Myocyte (in vitro differentiated cells): ENCODE measurements around the gene TJP3. TPM values are rescaled to one million over a fixed set of nuclear protein-coding genes. Genes with fewer than 3 reads are reported as not detected.
"Not testable (repeated sequence)": the region's sequence is repeated elsewhere in the genome, so short reads cannot be mapped to it uniquely, and the experiment has no call there.

ENCODE experiments used
- DNase-seq: peaks from one replicate; pipeline ENCODE4 v3.0.0-alpha.2; 2012; ENCODE audit warnings: low read depth
- total RNA-seq: library from RNA; depleted of rRNA; stranded (reverse); fragments of >200 nt; gene quantifications from 2 replicates; pipeline ENCODE4 v1.2.3, GENCODE V29; 2014

The TJP3 gene
- total RNA-seq, 1 donor from 2014 or later: not detected

- DNase-seq: no peak
Observed at GRCh38 chr19:3740431-3740830, 32.2 kb downstream of the TJP3 start.

- no peak for DNase-seq
Observed at GRCh38 chr19:3743486-3743885, 35.3 kb downstream of the TJP3 start.

GRCh38 chr19:3745363-3746045, 37.3 kb downstream of the TJP3 start:
- DNase-seq: no peak

- DNase-seq: no peak
Observed at GRCh38 chr19:3746371-3747056, 38.3 kb downstream of the TJP3 start.

GRCh38 chr19:3748965-3749364, 40.8 kb downstream of the TJP3 start:
- DNase-seq: no peak

DNA sequence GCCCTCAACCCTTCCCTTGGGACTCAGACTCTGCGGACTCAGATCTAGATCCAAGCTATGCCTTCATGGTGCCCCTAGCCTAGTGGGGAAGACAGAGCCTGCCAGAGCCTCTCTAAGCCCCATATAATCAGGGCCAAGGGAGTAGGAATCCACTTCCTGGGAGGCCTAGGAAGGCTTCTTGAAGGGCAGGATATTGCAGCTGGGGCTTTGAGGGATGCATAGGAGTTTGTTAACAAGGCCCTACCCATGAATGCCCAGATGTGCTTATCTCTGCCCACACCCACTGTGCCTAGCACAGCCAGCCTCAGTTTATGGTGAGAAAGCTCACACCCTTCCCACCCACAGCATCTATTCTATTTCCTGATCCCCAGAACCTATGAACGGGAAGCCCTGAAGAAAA, 42.0 kb downstream of the TJP3 start:
- no peak for DNase-seq

- no peak for DNase-seq
Observed at GRCh38 chr19:3751236-3751635, 43.1 kb downstream of the TJP3 start.

DNA sequence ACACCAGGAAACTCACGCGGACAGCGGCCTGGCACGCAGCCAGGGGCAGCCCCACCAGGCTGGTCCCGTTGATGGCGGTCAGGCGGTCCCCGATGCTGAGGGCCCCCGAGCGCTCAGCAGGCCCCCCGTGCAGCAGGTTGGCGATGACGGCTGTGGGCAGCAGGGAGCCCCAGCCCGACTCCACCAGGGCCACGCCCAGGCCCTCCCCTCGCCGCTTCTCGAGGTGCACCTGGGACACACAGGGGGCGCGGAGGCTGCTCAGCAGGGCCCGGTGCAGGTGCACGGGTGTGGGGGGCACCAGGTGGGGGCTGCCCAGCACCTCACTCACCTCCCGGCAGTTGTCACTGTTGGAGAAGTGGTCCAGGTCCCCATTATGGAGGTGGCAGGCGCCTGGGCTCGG, 44.3 kb downstream of the TJP3 start:
- no peak for DNase-seq

GRCh38 chr19:3753631-3754410, 45.6 kb downstream of the TJP3 start:
- DNase-seq: no peak

GRCh38 chr19:3757705-3758104, 49.5 kb downstream of the TJP3 start:
- DNase-seq: not testable (repeated sequence)

- not testable (repeated sequence) for DNase-seq
Observed at GRCh38 chr19:3758297-3758696, 50.1 kb downstream of the TJP3 start.

DNA sequence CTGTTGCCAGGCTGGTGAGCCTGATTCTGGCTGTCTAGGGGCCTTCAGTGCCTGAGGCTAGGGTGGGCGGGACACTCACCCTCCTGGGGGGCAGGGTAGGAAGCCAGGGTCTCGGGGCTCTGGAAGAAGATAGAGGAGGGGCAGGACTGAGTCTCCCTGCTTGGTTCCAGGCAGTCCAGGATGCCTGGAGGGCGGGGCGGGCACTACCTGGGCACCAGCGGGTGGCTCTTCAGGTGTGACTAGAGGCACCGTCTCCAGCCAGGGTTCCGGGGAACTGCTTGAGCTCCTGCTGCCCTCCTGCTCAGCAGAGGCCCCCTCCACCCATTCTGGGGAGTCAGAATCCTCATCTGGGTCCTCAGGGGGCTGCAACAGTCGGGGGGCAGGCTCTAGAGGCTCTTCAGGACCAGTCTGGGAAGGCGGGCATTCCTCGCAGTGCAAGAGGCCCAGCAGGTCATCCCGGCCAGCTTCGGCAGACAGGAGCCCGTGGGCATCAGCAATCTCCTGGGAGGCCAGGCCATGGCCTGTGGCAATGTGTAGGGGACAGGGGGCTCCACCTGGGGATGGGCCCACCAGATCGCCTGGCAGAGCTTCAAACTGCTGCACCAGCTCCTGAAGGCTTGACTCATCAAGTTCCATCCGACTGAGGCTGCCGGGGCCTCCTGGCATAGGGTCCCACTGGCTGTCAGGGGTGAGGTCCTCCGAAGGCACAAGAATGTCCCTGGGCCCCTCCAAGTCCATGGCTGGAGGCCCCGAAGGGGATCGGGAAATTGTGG, 51.5 kb downstream of the TJP3 start:
- no peak for DNase-seq

GRCh38 chr19:3760871-3761361, 52.7 kb downstream of the TJP3 start:
- peak; percentile 14 for DNase-seq

DNA sequence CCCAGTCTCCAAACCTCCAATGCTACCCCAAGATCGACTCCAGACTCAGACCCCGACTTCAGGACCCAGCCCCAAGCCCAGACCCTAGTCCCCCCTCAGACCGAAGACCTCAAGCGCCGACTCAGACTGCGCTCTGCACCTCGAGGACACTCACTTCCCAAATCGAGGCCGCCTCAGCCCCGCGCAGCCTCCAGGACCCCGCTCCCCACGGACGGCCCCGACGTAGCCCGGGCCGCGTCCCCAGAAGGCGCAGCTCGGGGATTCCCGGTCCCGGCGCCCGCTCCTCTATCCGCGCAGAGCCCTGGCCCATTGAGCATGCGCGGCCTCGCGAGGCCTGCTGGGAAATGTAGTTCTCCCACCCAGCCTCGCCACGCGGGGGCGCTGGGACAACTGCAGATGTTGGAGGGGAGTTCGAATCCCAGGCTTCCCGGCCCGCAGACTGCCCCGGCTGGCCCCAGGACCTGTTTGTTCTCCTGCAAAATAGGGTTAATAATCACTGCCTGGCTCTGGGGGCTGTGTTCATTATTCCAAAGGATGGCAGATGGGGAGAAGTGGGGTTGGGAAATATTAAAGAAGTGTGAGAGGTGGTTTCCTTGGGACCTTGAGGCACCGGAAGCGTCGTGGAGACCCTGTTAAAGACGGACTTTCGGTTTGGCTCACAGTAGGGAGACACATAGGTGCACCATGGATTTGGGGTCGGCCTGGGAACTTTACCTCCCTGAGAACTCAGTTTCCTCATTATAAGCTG, 53.4 kb downstream of the TJP3 start, which contains the start of gene APBA3:
TSS of gene APBA3 (minus strand) at position 311 of the 748 bp plus-strand sequence. CDS start 1,428 bp downstream, outside the sequence.
- peak; percentile 93 for DNase-seq

- DNase-seq: no peak
Observed at GRCh38 chr19:3762130-3762473, 53.9 kb downstream of the TJP3 start.

- DNase-seq: peak; percentile 99
Observed at GRCh38 chr19:3762501-3763459, 54.6 kb downstream of the TJP3 start, which contains the start of gene MRPL54. Gene MRPL54, plus strand, starts transcription at chr19:3762682. Its CDS starts 19 bp downstream, at chr19:3762701.

GRCh38 chr19:3765121-3765520, 56.9 kb downstream of the TJP3 start:
- DNase-seq: no peak

DNA sequence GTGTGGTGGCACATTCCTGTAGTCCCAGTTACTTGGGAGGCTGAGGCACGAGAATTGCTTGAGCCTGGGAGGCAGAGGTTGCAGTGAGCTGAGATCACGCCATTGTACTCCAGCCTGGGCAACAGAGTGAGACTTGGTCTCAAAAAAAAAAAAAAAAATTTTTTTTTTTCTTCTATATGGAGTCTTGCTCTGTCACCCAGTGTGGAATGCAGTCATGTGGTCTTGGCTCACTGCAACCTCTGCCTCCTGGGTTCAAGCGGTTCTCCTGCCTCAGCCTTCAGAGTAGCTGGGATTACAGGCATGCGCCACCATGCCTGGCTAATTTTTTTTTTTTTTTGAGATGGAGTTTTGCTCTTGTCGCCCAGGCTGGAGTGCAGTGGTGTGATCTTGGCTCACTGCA, 57.6 kb downstream of the TJP3 start:
- not testable (repeated sequence) for DNase-seq

DNA sequence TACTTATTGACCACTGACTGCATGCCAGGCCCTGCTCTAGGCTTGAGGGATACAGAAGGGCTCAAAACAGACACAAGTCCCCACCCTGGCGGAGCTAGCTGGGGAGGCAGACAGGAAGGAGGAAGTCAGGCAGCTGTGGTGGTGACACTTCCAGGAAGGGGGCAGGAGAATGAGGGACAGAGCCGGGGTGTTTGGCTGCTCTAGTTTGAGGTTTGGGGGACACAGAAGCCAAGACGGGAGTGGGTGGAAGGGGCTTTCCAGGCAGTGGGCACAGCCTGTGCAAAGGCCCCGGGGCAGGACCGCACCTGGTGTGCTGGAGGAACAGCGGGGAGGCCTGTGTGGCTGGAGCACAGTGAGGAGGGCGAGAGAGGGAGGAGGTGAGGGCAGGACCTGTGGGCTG, 58.3 kb downstream of the TJP3 start:
- DNase-seq: no peak
